Measurements from ENCODE around the gene CSTB. TPM values are rescaled to one million over a fixed set of nuclear protein-coding genes. Genes with fewer than 3 reads are reported as not detected.
A peak's percentile ranks its signal among the peaks of the same experiment; 100 is the strongest.

The CSTB gene
- total RNA-seq, 1 donor from 2014 or later: 4.9 TPM

DNA sequence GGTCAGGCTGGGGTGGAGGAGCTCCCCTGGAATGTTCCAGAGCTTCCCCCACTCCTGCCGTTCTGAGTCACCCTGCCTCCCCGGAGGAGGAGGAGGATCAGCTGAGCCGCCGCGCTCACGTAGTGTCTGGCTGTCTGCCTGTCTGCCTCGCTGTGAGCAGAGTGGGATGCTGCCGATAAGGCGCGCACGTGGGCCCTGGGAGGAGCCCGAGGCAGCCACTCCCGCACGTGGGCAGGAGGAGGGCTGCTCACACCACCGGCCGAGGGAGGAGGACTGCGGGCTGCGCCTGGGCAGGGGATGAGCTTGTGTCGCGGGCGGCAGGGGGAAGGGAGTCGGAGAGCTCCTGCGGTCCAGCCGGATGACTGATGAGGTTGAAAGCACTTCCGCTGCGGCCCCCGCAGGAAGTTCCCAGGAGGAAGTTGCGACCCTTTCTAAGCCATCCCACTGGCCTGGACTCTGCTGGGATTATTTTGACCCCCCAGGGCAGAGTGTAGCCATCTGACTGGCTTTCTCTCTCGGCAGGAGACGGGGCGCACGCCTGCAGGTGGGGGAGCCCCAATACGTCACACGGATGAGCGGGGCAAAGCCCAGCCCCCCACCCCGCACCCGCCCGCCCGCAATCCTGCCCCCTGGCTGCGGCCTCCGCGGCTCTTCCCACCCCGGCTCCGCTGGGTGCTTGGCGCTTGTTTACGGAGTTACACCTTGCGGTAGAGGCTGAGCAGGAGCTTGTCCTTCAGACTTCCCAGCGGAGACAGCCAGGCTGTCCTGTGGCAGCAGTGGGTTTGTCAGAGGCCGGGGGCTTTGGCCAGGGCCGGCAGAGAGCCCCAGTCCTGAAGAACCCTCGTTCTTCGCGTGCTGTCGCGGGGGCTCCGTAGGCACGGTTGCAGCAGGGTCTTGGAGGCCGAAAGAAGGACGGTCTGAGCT is 47.4 kb downstream of the CSTB start:
- peak; percentile 92 for DNase-seq (ENCODE audit: low read depth)

DNA sequence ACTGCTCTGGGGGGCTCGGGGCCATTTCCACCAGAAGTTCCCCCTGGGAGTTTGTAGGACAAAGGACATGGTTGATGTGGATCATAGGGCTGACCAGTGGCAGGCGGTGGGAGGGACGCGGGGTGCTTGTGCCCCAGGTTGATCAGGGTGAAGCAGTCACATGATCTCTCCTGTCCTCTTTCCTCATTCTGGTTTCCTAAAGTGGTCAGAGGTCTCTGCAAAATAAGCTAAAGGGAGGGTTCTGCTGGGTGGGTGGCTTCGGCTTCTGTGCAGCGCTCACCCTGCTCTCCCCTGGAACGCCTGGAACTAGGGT is 48.0 kb downstream of the CSTB start:
- DNase-seq (ENCODE audit: low read depth): no peak

DNA sequence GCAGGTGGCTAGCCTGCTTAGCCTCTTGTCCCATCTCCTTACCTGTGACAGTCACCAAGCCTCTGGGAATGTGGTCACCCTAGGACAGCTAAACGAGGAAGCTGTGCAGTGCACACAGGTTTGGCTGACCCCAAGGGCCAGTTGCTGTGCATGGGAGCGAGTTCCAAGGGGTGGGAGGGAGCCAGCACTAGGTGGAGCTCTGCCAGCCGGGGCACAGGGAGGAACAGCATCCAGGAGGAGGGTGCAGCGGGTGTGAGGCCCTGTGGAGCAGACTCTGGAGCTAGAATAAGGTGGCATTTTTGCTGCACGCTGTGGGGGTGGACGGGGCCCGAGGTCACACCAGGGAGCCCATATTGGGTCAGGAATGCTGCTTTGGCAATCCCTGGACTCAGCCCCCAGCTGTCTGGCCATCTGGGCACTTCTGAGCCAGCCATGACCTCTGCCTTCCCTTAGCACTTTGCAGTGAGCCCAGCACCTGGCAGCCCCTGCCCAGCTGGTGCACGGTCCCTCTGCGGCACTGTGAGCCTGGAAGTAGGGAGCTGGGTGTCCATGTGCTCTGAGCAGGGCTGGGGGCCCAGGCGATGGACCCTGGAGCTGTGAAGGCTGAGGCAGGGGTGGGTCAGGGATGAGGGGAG is 48.5 kb downstream of the CSTB start:
- peak; percentile 57 for DNase-seq (ENCODE audit: low read depth)

DNA sequence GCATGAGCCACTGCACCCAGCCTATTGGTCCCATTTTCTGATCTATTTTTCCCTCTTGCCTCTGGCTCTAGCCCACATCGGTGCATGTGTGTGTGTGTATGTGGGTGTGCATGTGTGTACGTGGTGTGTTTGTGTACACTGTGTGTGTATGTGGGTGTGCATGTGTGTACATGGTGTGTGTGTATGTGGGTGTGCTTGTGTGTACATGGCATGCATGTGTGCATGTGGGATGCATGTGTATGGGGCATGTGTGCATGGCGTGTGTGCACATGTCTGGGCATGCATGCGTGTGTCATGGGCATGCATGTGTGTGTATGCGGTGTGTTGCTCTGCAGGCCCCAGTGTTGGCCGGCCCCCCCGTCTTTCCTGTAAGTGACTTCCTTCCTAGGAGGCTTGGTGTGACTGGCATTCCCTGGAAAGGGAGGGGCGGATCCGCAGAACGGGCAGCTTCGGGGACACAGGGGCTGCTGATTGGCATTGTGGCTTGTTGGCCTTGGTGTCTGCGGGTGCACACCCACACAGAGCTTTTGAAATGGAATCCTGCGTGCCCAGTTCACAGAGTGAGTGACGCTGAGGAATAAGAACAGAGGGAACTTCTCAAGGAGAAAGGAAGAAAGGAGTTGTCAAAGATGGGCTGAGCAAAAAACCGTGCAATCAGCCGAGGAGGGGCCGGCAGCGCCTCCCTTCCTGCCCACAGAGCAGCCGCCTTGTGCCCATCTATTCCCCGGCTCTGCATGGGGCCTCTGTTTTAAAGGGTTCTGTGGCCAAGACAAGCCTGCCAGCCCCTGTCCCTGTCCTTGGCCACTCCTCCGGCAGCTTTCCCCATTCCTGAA is 49.2 kb downstream of the CSTB start:
- DNase-seq (ENCODE audit: low read depth): no peak

Other genes starting within 250 kb of the CSTB start
- gene HSF2BP, start 116.8 kb downstream of the CSTB start, total RNA-seq: 2.6 and 3.8 TPM in 2 replicates
- gene RRP1B, start 116.7 kb downstream of the CSTB start, total RNA-seq: 24.2 and 26.4 TPM in 2 replicates
- gene PDXK, start 57.2 kb downstream of the CSTB start, total RNA-seq: 278 and 390 TPM in 2 replicates
- 17.2 and 26.4 TPM in 2 replicates for gene RRP1, start 13.3 kb upstream of the CSTB start, total RNA-seq
- 68.2 and 179 TPM in 2 replicates for gene AGPAT3, start 88.9 kb upstream of the CSTB start, total RNA-seq
- gene TRAPPC10, start 236.0 kb upstream of the CSTB start, total RNA-seq: 26.9 and 31.3 TPM in 2 replicates

Data from renal cortical epithelial cell (primary cell).